ENCODE data around the gene MUL1. TPM values are rescaled to one million over a fixed set of nuclear protein-coding genes. Genes with fewer than 3 reads are reported as not detected.
A peak's percentile ranks its signal among the peaks of the same experiment; 100 is the strongest.
"Not testable (repeated sequence)": the region's sequence is repeated elsewhere in the genome, so short reads cannot be mapped to it uniquely, and the experiment has no call there.

Gene MUL1
- total RNA-seq, 1 donor from 2014 or later = 45.0 TPM

DNA sequence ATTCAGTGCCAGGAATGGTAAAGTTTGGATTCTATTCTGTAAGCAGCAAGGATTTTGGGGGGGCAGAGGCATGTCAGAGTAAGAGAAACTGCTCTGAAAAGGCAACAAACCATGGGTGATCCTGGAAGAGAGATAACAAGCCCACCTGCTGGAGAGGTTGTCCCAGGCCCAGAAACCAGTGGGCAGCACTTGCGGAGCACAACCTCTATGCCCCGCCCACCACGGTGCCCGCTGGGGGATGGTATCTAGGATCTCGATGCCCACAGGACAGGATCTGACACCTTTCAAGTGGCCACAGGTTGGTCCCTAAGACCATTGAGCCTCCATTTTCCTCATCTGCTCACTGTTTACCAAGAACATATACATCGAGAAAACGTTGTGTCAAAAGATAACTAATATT, 20.3 kb upstream of the MUL1 start:
- intact Hi-C loops (cut with micrococcal nuclease) = no loop called here

GRCh38 chr1:20526267-20526666, 18.3 kb upstream of the MUL1 start:
- no peaks in the 10 kb centered on the region for H3K36me3 ChIP-seq
- H3K27me3 ChIP-seq (ENCODE audit: low read depth) = peaks cover 54% of the 10 kb centered on the region
- TF ChIP-seq, protein P1, sequence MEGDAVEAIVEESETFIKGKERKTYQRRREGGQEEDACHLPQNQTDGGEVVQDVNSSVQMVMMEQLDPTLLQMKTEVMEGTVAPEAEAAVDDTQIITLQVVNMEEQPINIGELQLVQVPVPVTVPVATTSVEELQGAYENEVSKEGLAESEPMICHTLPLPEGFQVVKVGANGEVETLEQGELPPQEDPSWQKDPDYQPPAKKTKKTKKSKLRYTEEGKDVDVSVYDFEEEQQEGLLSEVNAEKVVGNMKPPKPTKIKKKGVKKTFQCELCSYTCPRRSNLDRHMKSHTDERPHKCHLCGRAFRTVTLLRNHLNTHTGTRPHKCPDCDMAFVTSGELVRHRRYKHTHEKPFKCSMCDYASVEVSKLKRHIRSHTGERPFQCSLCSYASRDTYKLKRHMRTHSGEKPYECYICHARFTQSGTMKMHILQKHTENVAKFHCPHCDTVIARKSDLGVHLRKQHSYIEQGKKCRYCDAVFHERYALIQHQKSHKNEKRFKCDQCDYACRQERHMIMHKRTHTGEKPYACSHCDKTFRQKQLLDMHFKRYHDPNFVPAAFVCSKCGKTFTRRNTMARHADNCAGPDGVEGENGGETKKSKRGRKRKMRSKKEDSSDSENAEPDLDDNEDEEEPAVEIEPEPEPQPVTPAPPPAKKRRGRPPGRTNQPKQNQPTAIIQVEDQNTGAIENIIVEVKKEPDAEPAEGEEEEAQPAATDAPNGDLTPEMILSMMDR (IDR thresholded peaks at IDR 0.05; ENCODE audit: borderline replicate concordance) = no peak
- H3K9me3 ChIP-seq (replicated peaks) = no peaks in the 10 kb centered on the region
- no peak for DNase-seq
- no peak overlapping the region for H3K4me3 ChIP-seq
- H3K4me1 ChIP-seq = peaks cover 3% of the 10 kb centered on the region
- H3K27ac ChIP-seq (replicated peaks) = no peak overlapping the region
- intact Hi-C loops (cut with micrococcal nuclease) = no loop called here

More for the DNA sequence above, 20.3 kb upstream of the MUL1 start:
- DNase-seq = no peak
- H3K4me3 ChIP-seq = no peak overlapping the region
- H3K9me3 ChIP-seq (replicated peaks) = no peaks in the 10 kb centered on the region
- H3K36me3 ChIP-seq = no peaks in the 10 kb centered on the region
- H3K27ac ChIP-seq (replicated peaks) = no peak overlapping the region
- peaks cover 62% of the 10 kb centered on the region for H3K27me3 ChIP-seq (ENCODE audit: low read depth)
- no peaks in the 10 kb centered on the region for H3K4me1 ChIP-seq
- TF ChIP-seq, protein P1 (IDR thresholded peaks at IDR 0.05; ENCODE audit: borderline replicate concordance) = no peak

- Histone ChIP-seq H3K27ac (replicated peaks) (no peak overlapping the region), H3K4me1 (peaks cover 3% of the 10 kb centered on the region), H3K9me3 (replicated peaks) (no peaks in the 10 kb centered on the region), H3K27me3 (ENCODE audit: low read depth) (peaks cover 21% of the 10 kb centered on the region), H3K4me3 (peak overlapping the region; percentile 15), H3K36me3 (no peaks in the 10 kb centered on the region)
- DNase-seq = peak; percentile 38
- TF ChIP-seq, protein P1 (IDR thresholded peaks at IDR 0.05; ENCODE audit: borderline replicate concordance) = peak; percentile 92
- intact Hi-C loops (cut with micrococcal nuclease) = loop anchor here (5.0 kb wide), 1 partner anchor 120 kb away; no protein-coding TSS in a partner anchor
Measured at GRCh38 chr1:20521960-20522861, 14.3 kb upstream of the MUL1 start.

DNA sequence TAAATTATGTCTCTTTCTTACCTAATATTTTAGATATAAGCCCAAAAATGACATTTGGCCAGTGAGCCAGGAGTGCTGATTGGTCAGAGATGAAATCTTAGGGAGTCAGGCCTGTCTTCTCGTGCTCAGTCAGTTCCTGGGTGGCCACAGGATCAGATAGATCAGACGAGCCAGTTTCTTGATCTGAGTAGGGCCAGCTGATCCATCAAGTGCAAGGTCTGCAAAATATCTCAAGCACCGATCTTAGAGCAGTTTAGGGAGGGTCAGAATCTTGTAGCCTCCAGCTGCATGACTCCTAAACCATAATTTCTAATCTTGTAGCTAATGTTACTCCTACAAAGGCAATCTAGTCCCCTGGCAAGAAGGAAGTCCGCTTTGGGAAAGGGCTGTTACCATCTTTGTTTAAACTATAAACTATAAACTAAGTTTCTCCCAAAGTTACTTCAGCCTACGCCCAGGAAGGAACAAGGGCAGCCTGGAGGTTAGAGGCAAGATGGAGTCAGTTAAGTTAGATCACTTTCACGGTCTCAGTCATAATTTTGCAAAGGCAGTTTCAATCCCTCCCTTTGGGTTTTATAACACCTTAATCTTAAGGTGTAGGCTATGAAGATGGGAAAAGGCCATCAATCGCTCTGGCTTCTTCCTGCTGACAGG, 11.8 kb upstream of the MUL1 start:
- H3K4me1 ChIP-seq; H3K4me3 ChIP-seq; DNase-seq; H3K36me3 ChIP-seq; H3K27ac ChIP-seq (replicated peaks); H3K9me3 ChIP-seq (replicated peaks): not testable (repeated sequence)
- peaks cover 20% of the 10 kb centered on the region for H3K27me3 ChIP-seq (ENCODE audit: low read depth)
- intact Hi-C loops (cut with micrococcal nuclease) = loop anchor here (5.0 kb wide), 1 partner anchor 123 kb away; no protein-coding TSS in a partner anchor

DNA sequence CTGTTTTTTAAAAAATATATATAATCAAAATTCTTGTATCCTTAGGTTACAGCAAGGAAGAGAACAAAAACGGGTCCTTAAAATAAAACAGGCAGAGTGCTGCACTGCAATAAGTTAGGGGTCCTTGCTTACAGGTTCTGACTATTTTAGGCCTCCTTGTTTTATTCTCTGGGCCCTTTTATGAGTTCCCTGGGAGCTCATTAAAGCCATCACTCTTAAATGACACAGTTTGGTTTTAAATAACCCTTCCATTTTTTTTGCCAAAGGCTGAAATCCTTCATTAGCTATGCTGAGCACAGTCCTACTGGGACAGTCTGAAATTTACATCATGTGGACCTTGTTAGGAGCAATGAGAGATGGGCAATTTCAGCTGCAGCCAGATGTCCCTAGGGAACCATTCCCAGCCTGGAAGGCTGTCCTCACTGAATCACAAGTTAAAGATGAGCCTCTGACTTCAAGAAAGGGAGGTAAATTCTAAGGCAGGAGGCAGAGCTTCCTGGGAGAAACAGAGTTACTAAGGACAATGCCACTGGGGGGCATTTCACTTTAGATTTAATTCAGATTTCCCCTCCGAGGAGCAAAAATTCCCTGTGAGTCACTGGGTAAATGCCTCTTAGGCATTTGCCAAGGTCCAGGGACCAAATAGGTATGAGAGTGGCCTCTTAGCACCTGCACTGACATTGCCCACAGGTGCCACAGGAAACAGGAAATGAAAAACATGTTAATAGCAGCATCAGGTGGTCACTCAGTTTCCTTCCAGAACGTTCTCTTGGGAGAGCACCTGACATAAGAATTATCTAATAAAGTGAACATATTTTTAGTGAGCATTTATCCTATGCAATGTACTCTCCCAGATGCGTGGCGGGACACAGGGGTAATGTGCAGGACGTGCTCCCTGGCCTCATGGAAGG, 3.8 kb upstream of the MUL1 start:
- H3K27me3 ChIP-seq (ENCODE audit: low read depth) = peaks cover 36% of the 10 kb centered on the region
- intact Hi-C loops (cut with micrococcal nuclease) = no loop called here
- H3K36me3 ChIP-seq = no peaks in the 10 kb centered on the region
- no peaks in the 10 kb centered on the region for H3K9me3 ChIP-seq (replicated peaks)
- no peak overlapping the region for H3K27ac ChIP-seq (replicated peaks)
- H3K4me1 ChIP-seq = peaks cover 20% of the 10 kb centered on the region
- DNase-seq = no peak
- no peak overlapping the region for H3K4me3 ChIP-seq
- TF ChIP-seq, protein P1 (IDR thresholded peaks at IDR 0.05; ENCODE audit: borderline replicate concordance) = no peak

Data from left ventricle myocardium inferior (tissue), 1 donor.